SK-N-SH treated with all-trans-retinoic acid at 6 μM for 48 hours (cell line): Measurements from ENCODE around the gene TMPRSS6.

Experiments
- ATAC-seq: fragments of 200-7000 bp; cut with Tn5 transposase; 3 replicates; pipeline ENCODE4 v1.9.1; 2020; ENCODE audit warnings: mild to moderate bottlenecking, moderate library complexity
- BACH2 ChIP-seq: fragments of 250-450 bp; sonication (Bioruptor Pico); IDR thresholded peaks from 2 replicates; pipeline ENCODE4 v1.9.0; 2021; ENCODE audit warnings: mild to moderate bottlenecking, borderline replicate concordance
- CSDC2 ChIP-seq: fragments of 250-450 bp; sonication (Bioruptor Pico); IDR thresholded peaks from 2 replicates; pipeline ENCODE4 v1.5.0; 2020; ENCODE audit warnings: mild to moderate bottlenecking, moderate library complexity
- ESRRG ChIP-seq: fragments of 250-450 bp; sonication (Bioruptor Pico); IDR thresholded peaks from 2 replicates; pipeline ENCODE4 v1.6.1; 2021; ENCODE audit warnings: mild to moderate bottlenecking
- GLIS3 ChIP-seq: fragments of 250-450 bp; sonication (Bioruptor Pico); IDR thresholded peaks from 2 replicates; pipeline ENCODE4 v1.5.0; 2020; ENCODE audit warnings: mild to moderate bottlenecking, moderate library complexity
- ISL1 ChIP-seq: fragments of 250-450 bp; sonication (Bioruptor Pico); IDR thresholded peaks from 2 replicates; pipeline ENCODE4 v2.1.2; 2022; ENCODE audit warnings: mild to moderate bottlenecking, moderate library complexity
- PPARA ChIP-seq: fragments of 250-450 bp; sonication (Bioruptor Pico); IDR thresholded peaks from 2 replicates; pipeline ENCODE4 v1.5.0; 2020; ENCODE audit warnings: mild to moderate bottlenecking, borderline replicate concordance
- RARB ChIP-seq: fragments of 250-450 bp; sonication (Bioruptor Pico); IDR thresholded peaks from 2 replicates; pipeline ENCODE4 v1.8.0; 2021; ENCODE audit warnings: mild to moderate bottlenecking, moderate library complexity
- SNAI2 ChIP-seq: fragments of 250-450 bp; sonication (Bioruptor Pico); IDR thresholded peaks from 2 replicates; pipeline ENCODE4 v1.5.0; 2020; ENCODE audit warnings: mild to moderate bottlenecking, moderate library complexity
- TOX ChIP-seq: fragments of 250-450 bp; sonication (Bioruptor Pico); IDR thresholded peaks from 2 replicates; pipeline ENCODE4 v1.8.0; 2021; ENCODE audit warnings: mild to moderate bottlenecking, moderate library complexity, borderline replicate concordance
- ZFP3 ChIP-seq: fragments of 250-450 bp; sonication (Bioruptor Pico); IDR thresholded peaks from 2 replicates; pipeline ENCODE4 v1.5.0; 2020; ENCODE audit warnings: mild to moderate bottlenecking, moderate library complexity
- ZFP30 ChIP-seq: fragments of 450-650 bp; formaldehyde crosslinking; IDR thresholded peaks from 2 replicates; pipeline ENCODE4 v1.5.0; 2022; ENCODE audit warnings: mild to moderate bottlenecking, moderate library complexity
- ZNF565 ChIP-seq: fragments of 450-650 bp; formaldehyde crosslinking; conservative IDR thresholded peaks from 2 replicates; pipeline ENCODE4 v1.5.0; 2020; ENCODE audit warnings: low read depth, mild to moderate bottlenecking, moderate library complexity
- ZNF70 ChIP-seq: fragments of 450-650 bp; formaldehyde crosslinking; IDR thresholded peaks from 2 replicates; pipeline ENCODE4 v1.5.0; 2020; ENCODE audit warnings: mild to moderate bottlenecking, moderate library complexity
- TF ChIP-seq, protein P1 (sequence below): fragments of 250-450 bp; sonication (Bioruptor Pico); IDR thresholded peaks from 2 replicates; pipeline ENCODE4 v1.5.1; 2021; ENCODE audit warnings: mild to moderate bottlenecking, moderate library complexity
- TF ChIP-seq, protein P2 (sequence below): fragments of 250-450 bp; sonication (Bioruptor Pico); IDR thresholded peaks from 2 replicates; pipeline ENCODE4 v1.8.0; 2021; ENCODE audit warnings: low read depth, mild to moderate bottlenecking, moderate library complexity, borderline replicate concordance
- TF ChIP-seq, protein P3 (sequence below): fragments of 250-450 bp; sonication (Bioruptor Pico); IDR thresholded peaks from 2 replicates; pipeline ENCODE4 v1.8.0; 2020; ENCODE audit warnings: mild to moderate bottlenecking, moderate library complexity, borderline replicate concordance
- TF ChIP-seq, protein P4 (sequence below): fragments of 250-450 bp; sonication (Bioruptor Pico); IDR thresholded peaks from 2 replicates; pipeline ENCODE4 v1.5.1; 2020; ENCODE audit warnings: low read depth, mild to moderate bottlenecking, moderate library complexity

Gene TMPRSS6

DNA sequence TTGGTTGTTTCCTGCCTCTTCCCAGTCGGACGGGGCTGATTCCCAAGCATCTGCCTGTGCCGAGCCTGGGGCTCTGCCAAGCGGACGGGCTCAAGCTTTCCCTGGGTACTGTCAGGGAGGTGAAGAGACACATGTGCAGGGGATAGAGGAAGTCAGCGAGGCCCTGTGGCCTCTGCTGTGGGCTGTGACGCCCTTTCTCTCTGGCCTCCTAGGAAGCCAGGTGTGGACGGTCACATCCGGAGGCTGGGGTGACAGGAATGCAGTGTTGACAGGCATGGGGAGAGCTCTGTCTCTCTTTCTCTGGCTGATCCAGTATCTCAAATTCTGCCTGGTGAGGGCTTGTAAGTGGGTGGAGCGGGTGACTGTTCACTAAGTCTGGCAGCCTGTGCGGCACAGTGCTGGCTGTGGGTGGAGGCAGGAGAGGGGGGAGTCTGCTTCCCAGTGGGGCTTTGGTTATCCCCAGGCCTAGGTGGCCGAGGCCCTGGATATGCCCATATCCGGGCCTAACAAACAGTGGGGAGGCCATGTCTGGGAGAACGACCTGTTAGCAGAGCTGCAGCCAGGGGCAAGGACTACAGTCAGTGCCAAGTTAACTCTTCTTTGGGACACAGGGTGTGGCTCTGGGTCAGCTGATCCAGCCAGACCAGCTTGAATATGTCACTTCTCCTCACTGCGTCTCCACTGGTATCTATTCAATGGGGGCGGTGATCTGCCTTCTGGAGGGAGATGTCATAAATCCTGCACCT lies 56.0 kb downstream of the TMPRSS6 start (continued):
- TF ChIP-seq, protein P1, sequence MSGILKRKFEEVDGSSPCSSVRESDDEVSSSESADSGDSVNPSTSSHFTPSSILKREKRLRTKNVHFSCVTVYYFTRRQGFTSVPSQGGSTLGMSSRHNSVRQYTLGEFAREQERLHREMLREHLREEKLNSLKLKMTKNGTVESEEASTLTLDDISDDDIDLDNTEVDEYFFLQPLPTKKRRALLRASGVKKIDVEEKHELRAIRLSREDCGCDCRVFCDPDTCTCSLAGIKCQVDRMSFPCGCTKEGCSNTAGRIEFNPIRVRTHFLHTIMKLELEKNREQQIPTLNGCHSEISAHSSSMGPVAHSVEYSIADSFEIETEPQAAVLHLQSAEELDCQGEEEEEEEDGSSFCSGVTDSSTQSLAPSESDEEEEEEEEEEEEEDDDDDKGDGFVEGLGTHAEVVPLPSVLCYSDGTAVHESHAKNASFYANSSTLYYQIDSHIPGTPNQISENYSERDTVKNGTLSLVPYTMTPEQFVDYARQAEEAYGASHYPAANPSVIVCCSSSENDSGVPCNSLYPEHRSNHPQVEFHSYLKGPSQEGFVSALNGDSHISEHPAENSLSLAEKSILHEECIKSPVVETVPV (CRISPR knock-in tag) = no peak

DNA sequence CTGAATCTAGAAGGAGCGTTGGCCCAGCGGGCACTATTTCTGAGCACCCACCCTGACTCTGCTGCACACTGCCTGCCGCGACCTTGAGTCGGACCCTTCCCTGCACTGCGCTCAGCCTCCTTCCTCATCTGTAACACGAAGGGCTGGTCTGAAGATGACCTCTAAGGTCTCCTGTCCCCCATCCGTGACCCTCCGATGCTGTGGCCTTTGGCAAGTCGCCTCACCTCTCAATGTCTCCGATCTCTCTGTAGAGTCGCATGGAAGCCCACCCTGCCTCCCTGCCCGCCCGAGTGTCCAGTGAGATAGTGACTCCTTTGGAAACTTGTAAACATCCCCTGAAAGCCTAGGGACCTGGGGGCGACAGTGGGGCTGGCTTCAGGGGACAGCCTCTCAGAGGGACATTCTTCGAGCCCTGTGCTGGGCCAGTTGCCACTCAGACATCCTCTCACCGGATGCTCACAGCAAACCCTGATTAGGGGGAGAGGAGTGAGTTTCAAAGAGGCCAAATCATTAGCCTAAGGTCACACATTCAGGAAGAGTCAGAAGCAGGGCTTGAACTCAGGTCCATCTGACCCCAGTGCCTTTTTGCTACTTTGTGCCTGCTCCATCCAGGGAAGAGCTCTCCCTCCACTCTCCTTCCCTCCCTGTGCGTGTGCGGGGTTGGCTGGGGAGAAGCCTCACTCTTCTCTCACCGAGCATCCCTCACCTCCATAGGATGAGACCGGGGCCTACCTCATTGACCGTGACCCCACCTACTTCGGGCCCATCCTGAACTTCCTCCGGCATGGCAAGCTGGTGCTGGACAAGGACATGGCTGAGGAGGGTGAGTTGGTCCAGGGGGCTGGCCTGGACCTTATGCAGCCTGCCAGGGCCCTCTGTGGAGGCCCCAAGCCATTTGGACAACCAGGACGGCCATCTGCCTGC lies 56.9 kb downstream of the TMPRSS6 start:
- no peak for TF ChIP-seq ZNF70
- no peak for TF ChIP-seq ESRRG (CRISPR knock-in tag)
- TF ChIP-seq SNAI2 (CRISPR knock-in tag) = no peak
- no peak for TF ChIP-seq PPARA (CRISPR knock-in tag)
- no peak for TF ChIP-seq ISL1 (CRISPR knock-in tag)
- no peak for TF ChIP-seq GLIS3 (CRISPR knock-in tag)
- TF ChIP-seq, protein P2, sequence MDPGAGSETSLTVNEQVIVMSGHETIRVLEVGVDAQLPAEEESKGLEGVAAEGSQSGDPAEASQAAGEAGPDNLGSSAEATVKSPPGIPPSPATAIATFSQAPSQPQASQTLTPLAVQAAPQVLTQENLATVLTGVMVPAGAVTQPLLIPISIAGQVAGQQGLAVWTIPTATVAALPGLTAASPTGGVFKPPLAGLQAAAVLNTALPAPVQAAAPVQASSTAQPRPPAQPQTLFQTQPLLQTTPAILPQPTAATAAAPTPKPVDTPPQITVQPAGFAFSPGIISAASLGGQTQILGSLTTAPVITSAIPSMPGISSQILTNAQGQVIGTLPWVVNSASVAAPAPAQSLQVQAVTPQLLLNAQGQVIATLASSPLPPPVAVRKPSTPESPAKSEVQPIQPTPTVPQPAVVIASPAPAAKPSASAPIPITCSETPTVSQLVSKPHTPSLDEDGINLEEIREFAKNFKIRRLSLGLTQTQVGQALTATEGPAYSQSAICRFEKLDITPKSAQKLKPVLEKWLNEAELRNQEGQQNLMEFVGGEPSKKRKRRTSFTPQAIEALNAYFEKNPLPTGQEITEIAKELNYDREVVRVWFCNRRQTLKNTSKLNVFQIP (CRISPR knock-in tag) = no peak
- TF ChIP-seq, protein P1 (CRISPR knock-in tag) = no peak
- TF ChIP-seq CSDC2 (CRISPR knock-in tag) = no peak
- TF ChIP-seq, protein P3, sequence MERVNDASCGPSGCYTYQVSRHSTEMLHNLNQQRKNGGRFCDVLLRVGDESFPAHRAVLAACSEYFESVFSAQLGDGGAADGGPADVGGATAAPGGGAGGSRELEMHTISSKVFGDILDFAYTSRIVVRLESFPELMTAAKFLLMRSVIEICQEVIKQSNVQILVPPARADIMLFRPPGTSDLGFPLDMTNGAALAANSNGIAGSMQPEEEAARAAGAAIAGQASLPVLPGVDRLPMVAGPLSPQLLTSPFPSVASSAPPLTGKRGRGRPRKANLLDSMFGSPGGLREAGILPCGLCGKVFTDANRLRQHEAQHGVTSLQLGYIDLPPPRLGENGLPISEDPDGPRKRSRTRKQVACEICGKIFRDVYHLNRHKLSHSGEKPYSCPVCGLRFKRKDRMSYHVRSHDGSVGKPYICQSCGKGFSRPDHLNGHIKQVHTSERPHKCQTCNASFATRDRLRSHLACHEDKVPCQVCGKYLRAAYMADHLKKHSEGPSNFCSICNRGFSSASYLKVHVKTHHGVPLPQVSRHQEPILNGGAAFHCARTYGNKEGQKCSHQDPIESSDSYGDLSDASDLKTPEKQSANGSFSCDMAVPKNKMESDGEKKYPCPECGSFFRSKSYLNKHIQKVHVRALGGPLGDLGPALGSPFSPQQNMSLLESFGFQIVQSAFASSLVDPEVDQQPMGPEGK = no peak
- no peak for TF ChIP-seq ZFP3
- no peak for TF ChIP-seq TOX
- TF ChIP-seq BACH2 (CRISPR knock-in tag) = no peak
- TF ChIP-seq, protein P4, sequence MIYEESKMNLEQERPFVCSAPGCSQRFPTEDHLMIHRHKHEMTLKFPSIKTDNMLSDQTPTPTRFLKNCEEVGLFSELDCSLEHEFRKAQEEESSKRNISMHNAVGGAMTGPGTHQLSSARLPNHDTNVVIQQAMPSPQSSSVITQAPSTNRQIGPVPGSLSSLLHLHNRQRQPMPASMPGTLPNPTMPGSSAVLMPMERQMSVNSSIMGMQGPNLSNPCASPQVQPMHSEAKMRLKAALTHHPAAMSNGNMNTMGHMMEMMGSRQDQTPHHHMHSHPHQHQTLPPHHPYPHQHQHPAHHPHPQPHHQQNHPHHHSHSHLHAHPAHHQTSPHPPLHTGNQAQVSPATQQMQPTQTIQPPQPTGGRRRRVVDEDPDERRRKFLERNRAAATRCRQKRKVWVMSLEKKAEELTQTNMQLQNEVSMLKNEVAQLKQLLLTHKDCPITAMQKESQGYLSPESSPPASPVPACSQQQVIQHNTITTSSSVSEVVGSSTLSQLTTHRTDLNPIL (CRISPR knock-in tag) = no peak
- no peak for ATAC-seq

DNA sequence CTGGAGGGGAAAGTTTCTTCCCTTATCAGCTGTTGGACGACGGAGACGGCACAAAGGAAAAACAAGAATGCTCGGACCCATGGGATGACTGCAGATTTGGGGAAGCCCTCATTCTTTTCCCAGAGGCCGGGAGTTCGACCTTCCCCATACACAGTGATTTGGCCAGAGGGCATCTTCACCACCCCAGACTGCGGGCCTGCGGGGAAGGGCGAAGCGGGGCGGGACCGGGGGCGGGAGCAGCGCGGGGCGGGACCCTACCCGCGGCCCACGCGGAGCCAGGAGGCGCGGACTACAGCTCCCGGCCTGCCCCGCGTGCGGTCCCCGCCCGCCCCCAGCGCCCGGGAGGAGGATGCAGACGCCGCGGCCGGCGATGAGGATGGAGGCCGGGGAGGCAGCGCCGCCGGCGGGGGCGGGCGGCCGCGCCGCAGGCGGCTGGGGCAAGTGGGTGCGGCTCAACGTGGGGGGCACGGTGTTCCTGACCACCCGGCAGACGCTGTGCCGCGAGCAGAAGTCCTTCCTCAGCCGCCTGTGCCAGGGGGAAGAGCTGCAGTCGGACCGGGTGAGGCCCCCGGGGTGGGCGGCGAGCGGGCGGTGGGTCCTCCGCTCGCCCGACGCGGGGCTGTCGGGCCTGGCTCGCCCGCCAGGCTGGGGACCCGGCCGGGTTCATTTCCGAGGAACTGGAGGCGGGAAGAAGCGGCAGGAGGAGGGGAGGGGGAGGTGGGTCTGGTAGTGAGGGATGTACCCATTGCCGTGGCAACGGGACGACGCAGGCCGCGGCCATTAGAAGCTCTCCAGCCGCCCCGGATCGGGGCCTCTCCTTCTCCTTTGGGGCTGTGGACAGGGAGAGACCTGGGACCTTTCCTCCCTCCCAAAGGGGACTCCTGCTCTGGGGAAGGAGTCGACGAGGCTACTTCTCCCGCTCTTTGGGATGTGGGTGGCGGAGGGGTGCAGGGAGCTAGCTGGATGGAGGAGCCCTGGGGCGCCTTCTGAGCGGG lies 57.8 kb downstream of the TMPRSS6 start, which contains the start of gene KCTD17:
Gene KCTD17 (plus strand): TSS at position 352 of the 995 bp plus-strand sequence. CDS start 19 bp downstream, at position 371.
- no peak for TF ChIP-seq ZFP3
- TF ChIP-seq, protein P4 (CRISPR knock-in tag) = no peak
- TF ChIP-seq, protein P1 (CRISPR knock-in tag) = no peak
- TF ChIP-seq SNAI2 (CRISPR knock-in tag) = no peak
- no peak for TF ChIP-seq ZNF70
- TF ChIP-seq ISL1 (CRISPR knock-in tag) = no peak
- TF ChIP-seq CSDC2 (CRISPR knock-in tag) = no peak
- TF ChIP-seq RARB = no peak
- no peak for TF ChIP-seq ZNF565 (CRISPR knock-in tag)
- no peak for TF ChIP-seq BACH2 (CRISPR knock-in tag)
- TF ChIP-seq GLIS3 (CRISPR knock-in tag) = no peak
- no peak for TF ChIP-seq ZFP30
- peak; percentile 98 for ATAC-seq
